Peyer's patch (tissue), 4 donors: Measurements from ENCODE around the gene CIART.

ENCODE experiments used
- POLR2A ChIP-seq, 2 donors: fragments of 450-650 bp; IDR thresholded peaks; one replicate each; pipeline ENCODE4 v1.5.1; 2017; ENCODE audit warnings: antibody characterized with exemption in 2 of 2, mild to moderate bottlenecking in 2 of 2, moderate library complexity in 2 of 2
- TF ChIP-seq, protein P1 (sequence below), 6 experiments: fragments of 450-650 bp in 4 of 6; fragments of 200-600 bp in 2 of 6; sonication (generic) in 1 of 6; IDR thresholded peaks; one replicate each; pipeline ENCODE4 v1.5.1; 2017 to 2019; ENCODE audit warnings: antibody characterized with exemption in 6 of 6, mild to moderate bottlenecking in 3 of 6, moderate library complexity in 1 of 6

GRCh38 chr1:150295476-150295875 is 13.1 kb downstream of the CIART start:
- TF ChIP-seq, protein P1, sequence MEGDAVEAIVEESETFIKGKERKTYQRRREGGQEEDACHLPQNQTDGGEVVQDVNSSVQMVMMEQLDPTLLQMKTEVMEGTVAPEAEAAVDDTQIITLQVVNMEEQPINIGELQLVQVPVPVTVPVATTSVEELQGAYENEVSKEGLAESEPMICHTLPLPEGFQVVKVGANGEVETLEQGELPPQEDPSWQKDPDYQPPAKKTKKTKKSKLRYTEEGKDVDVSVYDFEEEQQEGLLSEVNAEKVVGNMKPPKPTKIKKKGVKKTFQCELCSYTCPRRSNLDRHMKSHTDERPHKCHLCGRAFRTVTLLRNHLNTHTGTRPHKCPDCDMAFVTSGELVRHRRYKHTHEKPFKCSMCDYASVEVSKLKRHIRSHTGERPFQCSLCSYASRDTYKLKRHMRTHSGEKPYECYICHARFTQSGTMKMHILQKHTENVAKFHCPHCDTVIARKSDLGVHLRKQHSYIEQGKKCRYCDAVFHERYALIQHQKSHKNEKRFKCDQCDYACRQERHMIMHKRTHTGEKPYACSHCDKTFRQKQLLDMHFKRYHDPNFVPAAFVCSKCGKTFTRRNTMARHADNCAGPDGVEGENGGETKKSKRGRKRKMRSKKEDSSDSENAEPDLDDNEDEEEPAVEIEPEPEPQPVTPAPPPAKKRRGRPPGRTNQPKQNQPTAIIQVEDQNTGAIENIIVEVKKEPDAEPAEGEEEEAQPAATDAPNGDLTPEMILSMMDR (IDR thresholded peaks at IDR 0.05): no peak
- no peak for TF ChIP-seq POLR2A (IDR thresholded peaks at IDR 0.05)
